SK-N-SH treated with all-trans-retinoic acid at 6 μM for 48 hours (cell line): Measurements from ENCODE around the gene AGAP1.

Experiments used
- ARNTL ChIP-seq: fragments of 450-650 bp; formaldehyde crosslinking; IDR thresholded peaks from 2 replicates; pipeline ENCODE4 v1.5.0; 2020; ENCODE audit warnings: low read depth, mild to moderate bottlenecking, moderate library complexity, borderline replicate concordance
- CREB5 ChIP-seq: fragments of 250-450 bp; sonication (Bioruptor Pico); IDR thresholded peaks from 2 replicates; pipeline ENCODE4 v1.5.1; 2020; ENCODE audit warnings: low read depth, mild to moderate bottlenecking, moderate library complexity
- CSRNP3 ChIP-seq: fragments of 250-450 bp; sonication (Bioruptor Pico); IDR thresholded peaks from 2 replicates; pipeline ENCODE4 v1.5.1; 2021; ENCODE audit warnings: mild to moderate bottlenecking, moderate library complexity
- ISL1 ChIP-seq: fragments of 250-450 bp; sonication (Bioruptor Pico); IDR thresholded peaks from 2 replicates; pipeline ENCODE4 v2.1.2; 2022; ENCODE audit warnings: mild to moderate bottlenecking, moderate library complexity
- OSR1 ChIP-seq: fragments of 250-450 bp; sonication (Bioruptor Pico); IDR thresholded peaks from 2 replicates; pipeline ENCODE4 v1.8.0; 2022; ENCODE audit warnings: moderate library complexity, mild to moderate bottlenecking, inconsistent platforms
- PATZ1 ChIP-seq: fragments of 250-450 bp; sonication (Bioruptor Pico); IDR thresholded peaks from 2 replicates; pipeline ENCODE4 v1.8.0; 2020; ENCODE audit warnings: mild to moderate bottlenecking, moderate library complexity, borderline replicate concordance
- POU6F1 ChIP-seq: fragments of 250-450 bp; sonication (Bioruptor Pico); IDR thresholded peaks from 2 replicates; pipeline ENCODE4 v1.8.0; 2021; ENCODE audit warnings: low read depth, mild to moderate bottlenecking, moderate library complexity, borderline replicate concordance
- PPARA ChIP-seq: fragments of 250-450 bp; sonication (Bioruptor Pico); IDR thresholded peaks from 2 replicates; pipeline ENCODE4 v1.5.0; 2020; ENCODE audit warnings: mild to moderate bottlenecking, borderline replicate concordance
- RARB ChIP-seq: fragments of 250-450 bp; sonication (Bioruptor Pico); IDR thresholded peaks from 2 replicates; pipeline ENCODE4 v1.8.0; 2021; ENCODE audit warnings: mild to moderate bottlenecking, moderate library complexity
- TOX ChIP-seq: fragments of 250-450 bp; sonication (Bioruptor Pico); IDR thresholded peaks from 2 replicates; pipeline ENCODE4 v1.8.0; 2021; ENCODE audit warnings: mild to moderate bottlenecking, moderate library complexity, borderline replicate concordance
- ZFP3 ChIP-seq: fragments of 250-450 bp; sonication (Bioruptor Pico); IDR thresholded peaks from 2 replicates; pipeline ENCODE4 v1.5.0; 2020; ENCODE audit warnings: mild to moderate bottlenecking, moderate library complexity
- ZFP30 ChIP-seq: fragments of 450-650 bp; formaldehyde crosslinking; IDR thresholded peaks from 2 replicates; pipeline ENCODE4 v1.5.0; 2022; ENCODE audit warnings: mild to moderate bottlenecking, moderate library complexity
- ZNF70 ChIP-seq: fragments of 450-650 bp; formaldehyde crosslinking; IDR thresholded peaks from 2 replicates; pipeline ENCODE4 v1.5.0; 2020; ENCODE audit warnings: mild to moderate bottlenecking, moderate library complexity

GRCh38 chr2:235848946-235849345 lies 355.1 kb downstream of the AGAP1 start:
- TF ChIP-seq PPARA: no peak
- no peak for TF ChIP-seq ZFP3 (CRISPR knock-in tag)
- no peak for TF ChIP-seq ZFP30 (CRISPR knock-in tag)
- TF ChIP-seq POU6F1: no peak
- no peak for TF ChIP-seq TOX (CRISPR knock-in tag)
- no peak for TF ChIP-seq CSRNP3 (CRISPR knock-in tag)
- TF ChIP-seq RARB (CRISPR knock-in tag): no peak
- TF ChIP-seq ARNTL (CRISPR knock-in tag): no peak
- no peak for TF ChIP-seq PATZ1 (CRISPR knock-in tag)
- no peak for TF ChIP-seq ZNF70 (CRISPR knock-in tag)
- no peak for TF ChIP-seq CREB5 (CRISPR knock-in tag)
- no peak for TF ChIP-seq OSR1 (CRISPR knock-in tag)
- no peak for TF ChIP-seq ISL1 (CRISPR knock-in tag)
